Amniotic epithelial cell (primary cell): ENCODE results near the gene ITGA11.
A peak's percentile ranks its signal among the peaks of the same experiment; 100 is the strongest.

Source experiments
- DNase-seq: peaks from one replicate; pipeline ENCODE4 v3.0.0-alpha.2; 2010; ENCODE audit warnings: low read depth

The ITGA11 gene

GRCh38 chr15:68265081-68265480 lies 166.9 kb downstream of the ITGA11 start:
- no peak for DNase-seq

- DNase-seq = no peak
Measured at GRCh38 chr15:68264282-68264681, 167.7 kb downstream of the ITGA11 start.

- no peak for DNase-seq
Measured at GRCh38 chr15:68262514-68263356, 169.2 kb downstream of the ITGA11 start.

GRCh38 chr15:68261980-68262379 lies 170.0 kb downstream of the ITGA11 start:
- DNase-seq = no peak

GRCh38 chr15:68261241-68261640 lies 170.7 kb downstream of the ITGA11 start:
- peak; percentile 36 for DNase-seq

- no peak for DNase-seq
Measured at GRCh38 chr15:68259883-68260282, 172.1 kb downstream of the ITGA11 start.

DNA sequence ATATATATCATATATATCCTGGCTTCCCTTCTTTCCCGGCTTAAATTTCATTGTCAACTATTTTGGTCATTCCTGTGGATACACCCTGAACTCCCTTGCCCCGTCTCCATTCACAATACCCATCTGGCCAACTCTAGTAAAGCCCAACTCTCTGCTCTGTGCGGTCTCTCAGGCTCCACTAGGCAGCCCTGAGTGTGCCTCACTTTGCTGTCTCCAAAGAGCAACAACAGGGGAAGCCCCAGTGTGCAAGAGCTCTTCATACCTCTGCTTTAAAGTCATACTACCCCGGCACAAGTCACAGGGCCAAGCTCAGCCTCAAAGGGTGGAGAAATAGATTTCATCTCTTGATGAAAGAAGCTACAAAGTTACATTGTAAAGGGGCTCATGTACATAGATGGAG lies 173.3 kb downstream of the ITGA11 start:
- peak; percentile 43 for DNase-seq

DNA sequence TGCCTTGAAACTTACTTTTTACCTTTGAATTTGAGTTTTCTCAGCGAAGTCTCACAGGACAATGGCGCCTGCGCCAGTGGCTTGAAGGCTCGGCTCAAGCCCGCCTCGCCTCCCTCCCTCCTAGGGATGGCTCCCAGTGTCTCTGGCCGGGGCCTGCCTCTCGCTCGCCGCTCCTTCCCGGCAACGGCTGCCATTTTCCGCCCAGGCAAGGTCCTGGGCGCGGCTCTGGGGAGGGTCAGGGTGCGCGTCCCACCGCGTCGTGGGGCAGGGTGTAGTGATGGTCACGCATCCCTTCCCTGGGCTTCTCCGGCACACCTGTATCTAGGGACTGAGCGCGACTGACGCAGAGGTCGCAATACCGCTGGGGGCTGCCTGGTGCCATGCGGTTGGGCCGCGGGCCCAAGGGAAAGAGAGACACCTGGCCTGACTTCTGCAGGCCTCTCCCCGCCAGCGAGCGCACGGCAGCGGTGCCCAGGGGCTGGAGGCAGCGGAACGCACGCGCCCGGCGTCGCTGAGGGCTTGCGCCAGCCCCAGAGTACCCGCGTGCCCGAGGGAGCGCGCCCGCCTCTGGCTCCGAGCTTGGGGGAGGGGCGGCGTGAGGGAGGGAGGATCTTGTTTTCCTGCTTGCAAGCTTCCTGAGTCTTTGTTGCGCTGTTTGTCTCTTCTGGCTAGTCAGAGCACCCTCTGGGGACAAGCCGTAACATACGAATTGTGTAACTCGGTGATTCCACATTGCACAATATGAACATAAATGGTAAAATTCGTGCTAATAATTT lies 175.1 kb downstream of the ITGA11 start:
- peak; percentile 90 for DNase-seq

GRCh38 chr15:68252925-68253534 lies 178.9 kb downstream of the ITGA11 start:
- peak; percentile 80 for DNase-seq

DNA sequence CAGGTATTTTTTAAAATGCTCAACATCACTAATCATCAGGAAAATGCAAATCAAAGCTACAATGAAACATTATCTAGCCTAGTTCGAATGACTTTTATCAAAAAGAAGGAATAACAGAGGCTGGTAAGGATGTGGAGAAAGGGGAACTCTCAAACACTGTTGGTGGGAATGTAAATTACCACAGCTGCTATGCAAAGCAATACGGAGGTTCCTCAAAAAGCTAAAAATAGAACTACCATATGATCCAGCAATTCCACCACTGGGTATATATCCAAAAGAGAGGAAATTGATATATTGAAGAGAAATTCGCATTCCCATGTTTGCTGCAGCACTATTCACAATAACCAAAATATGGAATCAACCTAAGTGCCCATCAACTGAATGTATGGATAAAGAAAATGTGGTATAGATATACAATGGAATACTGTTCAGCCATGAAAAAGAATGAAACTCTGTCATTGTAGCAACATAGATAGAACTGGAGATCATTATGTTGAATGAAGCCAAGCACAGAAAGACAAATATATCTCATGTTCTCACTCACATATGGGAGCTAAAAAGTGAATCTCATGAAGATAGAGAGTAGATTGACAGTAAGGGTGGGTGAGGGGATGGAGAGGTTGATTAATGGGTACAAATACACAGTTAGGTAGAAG lies 182.8 kb downstream of the ITGA11 start:
- no peak for DNase-seq
